ENCODE measurements around the gene ELL.
A peak's percentile ranks its signal among the peaks of the same experiment; 100 is the strongest.
"Not testable (repeated sequence)": the region's sequence is repeated elsewhere in the genome, so short reads cannot be mapped to it uniquely, and the experiment has no call there.

ELL gene

DNA sequence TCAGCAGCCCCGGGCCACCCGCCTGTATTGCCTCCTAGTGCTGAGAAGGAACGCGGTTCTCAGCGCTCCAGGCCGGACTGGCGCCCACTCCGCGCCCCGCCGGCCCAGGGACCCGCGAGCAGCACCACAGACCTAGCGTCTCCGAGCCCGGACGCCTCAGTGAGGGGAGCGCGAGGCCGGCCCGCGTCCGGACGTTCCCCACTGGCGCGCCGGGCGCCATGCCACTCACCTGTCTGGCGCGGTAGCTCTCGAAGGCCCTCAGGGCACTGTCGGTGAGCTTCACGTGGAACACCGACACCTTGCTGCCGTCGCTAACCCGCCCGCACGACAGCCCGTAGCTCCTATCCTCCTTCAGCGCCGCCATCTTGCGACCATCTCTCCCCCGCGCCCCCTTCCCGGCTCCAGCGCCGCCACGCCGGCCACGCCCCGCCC is at the start of gene ELL:
Gene ELL, minus strand, starts transcription at position 379 of the 432 bp plus-strand sequence. Its CDS starts 15 bp downstream, at position 364.
- no peak for DNase-seq

GRCh38 chr19:18568367-18568766 is 46.5 kb upstream of the ELL start:
- no peak for DNase-seq

DNA sequence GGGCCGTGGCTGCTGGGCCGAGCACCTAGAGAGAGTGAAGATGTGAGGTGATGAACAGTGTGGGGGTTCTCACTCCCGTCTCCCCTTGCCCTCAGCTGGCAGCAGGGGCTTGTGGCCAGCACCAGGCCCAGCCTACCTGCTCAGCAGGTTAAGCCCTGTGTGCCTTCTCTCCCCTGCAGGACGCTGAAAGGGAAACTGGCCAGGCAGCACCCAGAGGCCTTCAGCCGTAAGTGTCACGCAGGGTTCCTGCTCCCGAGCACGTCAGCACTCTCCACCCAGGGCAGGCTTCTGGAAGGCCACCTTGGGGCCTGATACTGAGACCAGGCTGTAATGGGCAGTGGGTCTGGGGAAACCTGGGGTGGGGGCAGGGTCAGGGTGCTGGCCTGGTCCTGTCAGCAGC is 45.1 kb upstream of the ELL start:
- no peak for DNase-seq

DNA sequence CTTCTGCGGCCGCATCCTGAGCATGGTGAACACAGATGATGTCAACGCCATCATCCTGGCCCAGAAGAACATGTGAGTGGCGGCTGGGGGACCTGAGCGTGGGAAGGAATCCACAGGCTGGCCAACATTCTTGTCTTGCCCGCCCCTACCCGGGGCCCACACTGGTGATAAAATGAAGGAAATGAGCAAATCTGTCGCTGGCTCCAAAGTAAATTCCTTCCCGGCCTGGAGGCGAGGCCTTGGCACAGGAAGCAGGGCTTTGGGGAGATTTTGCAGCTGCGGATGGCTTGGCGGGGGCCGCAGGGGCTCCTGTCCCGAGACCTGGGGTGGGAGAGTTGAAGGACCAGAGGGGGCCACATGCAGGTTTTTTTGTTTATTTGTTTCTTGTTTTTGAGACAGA is 40.2 kb upstream of the ELL start:
- no peak for DNase-seq

GRCh38 chr19:18559685-18560084 is 37.8 kb upstream of the ELL start:
- DNase-seq, result no peak

DNA sequence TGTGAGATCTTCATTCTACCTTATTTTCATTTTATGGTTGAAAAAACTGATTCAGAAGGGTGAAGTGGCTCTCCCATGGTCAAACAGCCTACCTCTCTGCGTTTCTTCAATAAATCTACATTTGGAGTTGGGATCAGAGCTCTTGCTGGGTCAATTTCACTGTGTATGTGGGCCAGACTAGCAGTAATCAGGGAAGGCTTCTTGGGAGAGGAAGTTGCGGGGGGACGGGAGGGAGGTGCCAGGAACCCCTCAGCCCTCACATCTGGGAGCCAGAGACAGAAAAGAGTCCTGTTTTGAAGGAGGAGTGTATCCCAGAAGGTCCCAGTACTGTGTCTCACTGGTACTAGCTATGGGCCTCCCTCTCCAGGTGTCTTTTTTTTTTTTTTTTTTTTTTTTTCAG is 36.7 kb upstream of the ELL start:
- DNase-seq, result no peak

- DNase-seq, result no peak
These were observed 36.3 kb upstream of the ELL start for GRCh38 chr19:18558202-18558555.

DNA sequence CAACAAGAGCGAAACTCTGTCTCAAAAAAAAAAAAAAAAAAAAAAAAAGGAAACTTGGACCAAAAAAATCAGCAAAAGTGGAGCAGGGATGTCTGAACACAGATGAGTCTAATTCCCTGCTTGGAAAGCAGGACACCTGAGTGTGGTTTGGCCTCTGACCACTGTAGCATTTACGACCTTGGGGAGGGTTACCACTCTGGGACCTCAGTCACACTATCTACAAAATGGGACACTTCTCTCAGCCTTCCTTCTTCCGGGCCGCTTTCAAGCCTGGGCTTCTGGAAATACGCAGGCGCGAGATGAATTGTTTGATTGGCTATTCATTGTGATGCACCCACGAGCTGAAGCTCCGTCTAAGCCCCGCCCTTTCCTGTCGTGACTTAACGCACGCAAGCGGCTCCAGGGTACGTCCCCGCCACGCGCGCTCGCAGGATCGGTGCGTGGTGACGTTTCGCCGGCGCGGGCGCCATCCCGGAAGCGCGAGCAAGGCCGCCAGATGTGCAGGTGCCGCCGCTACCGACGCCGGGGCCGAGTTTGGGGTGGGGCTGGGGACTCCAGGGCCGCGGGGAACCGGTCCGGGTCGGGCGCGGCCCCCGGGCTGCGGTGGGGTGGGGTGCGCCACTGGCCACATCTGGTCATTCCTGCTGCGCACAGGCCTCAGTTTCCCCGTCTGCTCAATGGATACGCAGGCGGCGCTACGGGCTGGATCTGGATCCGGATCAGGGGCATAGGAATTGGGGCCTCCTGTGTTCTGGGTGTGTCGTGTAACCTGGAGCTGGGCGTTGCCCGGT is 35.7 kb upstream of the ELL start, which contains the start of gene KXD1:
Gene KXD1, plus strand, starts transcription at position 460 of the 791 bp plus-strand sequence. CDS start 4,187 bp downstream, outside the sequence.
- peak; percentile 95 for DNase-seq

- DNase-seq, result no peak
These were observed 29.8 kb upstream of the ELL start for GRCh38 chr19:18551631-18552030.

DNA sequence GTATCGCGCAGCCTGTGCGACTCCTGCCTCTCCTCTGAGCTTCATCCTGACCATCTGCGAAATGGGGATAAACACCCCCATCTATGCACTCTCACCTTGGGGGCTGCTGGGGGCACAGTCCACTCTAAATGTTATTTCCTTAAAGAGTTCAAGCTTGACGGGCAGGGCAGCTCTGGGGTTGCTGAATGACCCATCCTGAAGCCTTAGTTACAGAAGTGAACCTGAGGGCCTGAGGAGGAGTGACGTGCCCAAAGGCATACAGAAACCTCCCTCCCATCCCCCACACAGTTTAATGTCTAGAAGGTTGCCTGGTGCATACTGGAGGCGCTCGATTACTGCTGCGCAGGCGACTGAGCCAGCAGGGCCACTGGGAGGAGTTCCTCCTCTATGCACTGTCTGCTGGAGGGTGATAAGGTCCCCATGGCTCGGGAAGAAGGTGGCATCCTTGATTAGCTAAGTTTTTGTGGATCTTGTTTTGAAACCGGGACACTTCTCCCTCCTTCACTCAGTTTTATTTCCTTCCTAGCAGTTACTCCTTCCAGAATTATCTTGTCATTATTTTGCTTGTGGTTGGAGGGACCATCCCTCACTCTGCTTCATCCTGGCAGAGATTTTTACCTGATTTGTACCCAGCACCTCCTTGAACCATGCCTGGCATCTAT is 22.1 kb upstream of the ELL start:
- DNase-seq, result no peak

DNA sequence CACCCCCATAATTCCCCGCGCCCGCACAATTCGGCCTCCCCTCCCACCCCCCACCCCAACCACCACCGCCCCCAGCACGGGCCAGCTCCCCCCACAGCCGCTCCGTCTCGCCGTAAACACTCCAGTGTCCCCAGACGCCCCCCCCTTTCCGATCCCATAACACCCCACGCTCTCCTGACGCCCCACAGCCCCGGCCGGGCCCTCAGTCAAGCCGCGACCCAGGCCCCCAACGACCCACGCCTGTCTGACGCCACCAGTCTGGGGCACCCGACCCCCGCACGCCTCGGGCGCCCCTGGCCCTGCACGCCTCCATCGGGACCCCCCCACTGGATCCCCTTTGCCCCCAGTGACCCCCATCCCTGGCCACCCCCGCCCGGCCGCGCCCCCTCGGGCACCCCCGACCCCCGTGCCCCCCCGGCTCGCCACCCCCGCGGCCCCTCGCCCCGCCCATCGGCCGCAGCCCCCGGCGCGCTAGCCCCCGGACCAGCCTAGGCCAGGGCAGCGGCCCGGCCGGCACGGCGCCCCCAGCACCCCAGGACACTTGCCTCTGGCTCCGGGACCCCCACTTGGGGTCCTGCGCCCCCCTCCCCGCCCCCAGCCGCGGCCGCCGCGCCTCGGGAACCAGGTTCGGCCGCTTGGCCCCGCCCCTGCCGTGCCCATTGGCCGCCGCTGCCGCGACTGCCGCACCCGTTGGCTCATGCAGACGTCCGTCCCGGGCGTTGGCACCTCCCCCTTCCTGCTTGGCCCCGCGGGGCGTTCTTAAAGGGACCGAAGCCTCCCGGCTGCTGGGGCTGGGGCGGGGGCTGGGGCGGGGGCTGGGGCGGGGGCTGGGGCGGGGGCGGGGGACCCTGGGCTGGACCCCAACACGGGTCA is 21.3 kb upstream of the ELL start, which contains the start of gene FKBP8:
Gene FKBP8, minus strand, starts transcription at position 633 of the 873 bp plus-strand sequence. CDS start 1,603 bp downstream, outside the sequence.
- DNase-seq, result peak; percentile 40

DNA sequence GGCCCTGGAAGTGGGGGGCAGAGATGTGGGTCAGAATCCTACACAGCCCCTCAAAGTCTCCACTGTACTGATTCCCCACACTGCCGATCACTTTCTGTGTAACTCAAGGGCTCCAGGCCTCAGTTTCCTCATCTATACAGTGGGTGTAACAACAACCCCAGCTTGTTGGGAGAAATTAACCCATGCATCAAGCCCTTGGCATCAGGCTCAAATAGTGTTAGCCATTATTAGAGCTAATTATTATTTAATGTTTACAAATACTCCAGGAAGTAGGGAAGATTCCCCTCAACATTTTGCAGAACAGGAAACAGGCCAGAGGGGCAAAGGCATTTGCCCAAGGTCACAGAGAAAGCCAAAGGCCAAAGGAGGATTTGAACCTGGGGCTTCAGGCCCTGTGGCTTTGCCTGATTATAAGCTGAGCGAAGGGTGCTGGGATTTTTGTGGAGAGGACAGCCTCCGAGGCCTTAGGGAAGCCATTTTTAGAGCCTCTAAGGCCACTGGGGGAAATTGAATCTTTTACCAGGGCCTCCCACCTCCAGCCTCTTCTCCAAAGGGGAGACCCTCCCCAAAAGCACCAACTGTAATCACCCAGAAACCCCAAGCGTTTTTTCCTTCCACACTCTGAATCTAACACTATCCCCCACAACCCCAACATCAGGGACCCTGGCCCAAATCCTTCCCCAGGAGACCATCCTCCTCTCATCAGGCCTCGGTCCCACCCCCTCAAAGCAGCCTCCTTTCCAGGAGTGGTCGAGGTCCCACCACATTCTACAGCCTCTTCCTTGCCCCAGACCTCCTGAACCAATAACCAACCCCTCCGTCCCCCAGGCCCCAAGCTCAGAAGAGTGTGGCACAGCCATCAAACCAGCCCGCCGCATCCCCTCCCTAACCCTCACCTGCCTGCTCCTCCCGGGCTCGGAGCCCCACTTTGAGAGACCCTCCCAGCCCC is 20.4 kb upstream of the ELL start:
- DNase-seq, result no peak

GRCh38 chr19:18541258-18541991 is 19.6 kb upstream of the ELL start:
- DNase-seq, result no peak

DNA sequence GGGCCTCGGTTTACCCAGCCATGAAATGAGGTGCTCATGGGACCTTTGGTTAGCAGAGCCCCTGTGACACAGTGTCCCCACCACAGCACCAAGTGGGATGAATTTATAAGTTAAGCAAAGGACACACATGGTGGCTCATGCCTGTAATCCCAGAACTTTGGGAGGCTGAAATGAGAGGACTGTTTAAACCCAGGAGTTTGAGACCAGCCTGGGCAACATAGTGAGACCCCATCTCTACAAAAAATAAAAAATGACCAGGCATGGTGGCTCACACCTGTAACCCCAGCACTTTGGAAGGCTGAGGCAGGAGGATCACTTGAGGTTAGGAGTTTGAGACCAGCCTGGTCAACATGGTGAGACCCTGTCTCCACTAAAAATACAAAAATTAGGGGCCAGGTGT is 18.3 kb upstream of the ELL start:
- not testable (repeated sequence) for DNase-seq

- no peak for DNase-seq
These were observed 17.5 kb upstream of the ELL start for GRCh38 chr19:18539372-18539771.

GRCh38 chr19:18538115-18538514 is 16.2 kb upstream of the ELL start:
- DNase-seq, result no peak

GRCh38 chr19:18537431-18537830 is 15.6 kb upstream of the ELL start:
- DNase-seq, result no peak

- no peak for DNase-seq
These were observed 14.6 kb upstream of the ELL start for GRCh38 chr19:18536475-18536874.

- DNase-seq, result no peak
These were observed 11.2 kb upstream of the ELL start for GRCh38 chr19:18533058-18533457.

GRCh38 chr19:18532168-18532890 is 10.5 kb upstream of the ELL start:
- DNase-seq, result no peak

- no peak for DNase-seq
These were observed 9.6 kb upstream of the ELL start for GRCh38 chr19:18531485-18531884.

Data from DMS 273 treated with DMSO at 0.1 percent for 48 hours (cell line).